ENCODE results near the gene PCNX2. TPM values are rescaled to one million over a fixed set of nuclear protein-coding genes. Genes with fewer than 3 reads are reported as not detected.

PCNX2 gene
- total RNA-seq, 2 donors from 2014 or later = 23.9 to 39.1 TPM

DNA sequence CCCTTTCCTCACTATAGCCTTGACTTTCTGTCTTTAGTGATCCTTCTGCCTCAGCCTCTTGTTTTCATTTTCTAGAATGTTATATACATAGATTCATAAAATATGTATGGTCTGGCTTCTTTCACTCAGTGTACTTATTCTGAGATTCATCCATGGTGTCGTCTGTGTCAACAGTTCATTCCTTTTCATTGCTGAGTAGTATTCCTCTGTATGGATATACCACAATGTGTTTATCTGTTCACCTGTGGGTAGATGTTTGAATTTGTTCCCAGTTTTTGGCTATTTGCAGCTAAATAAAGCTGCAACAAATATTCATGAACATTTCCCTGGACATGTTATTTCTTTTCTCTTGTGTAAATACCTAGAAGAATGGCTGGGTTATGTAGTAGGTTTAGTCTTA is 131.8 kb downstream of the PCNX2 start:
- peaks cover 21% of the 10 kb centered on the region for H3K9me3 ChIP-seq (ENCODE audit: control insufficient read depth, low read length)
- peaks cover 14% of the 10 kb centered on the region for H3K4me1 Mint-ChIP-seq

DNA sequence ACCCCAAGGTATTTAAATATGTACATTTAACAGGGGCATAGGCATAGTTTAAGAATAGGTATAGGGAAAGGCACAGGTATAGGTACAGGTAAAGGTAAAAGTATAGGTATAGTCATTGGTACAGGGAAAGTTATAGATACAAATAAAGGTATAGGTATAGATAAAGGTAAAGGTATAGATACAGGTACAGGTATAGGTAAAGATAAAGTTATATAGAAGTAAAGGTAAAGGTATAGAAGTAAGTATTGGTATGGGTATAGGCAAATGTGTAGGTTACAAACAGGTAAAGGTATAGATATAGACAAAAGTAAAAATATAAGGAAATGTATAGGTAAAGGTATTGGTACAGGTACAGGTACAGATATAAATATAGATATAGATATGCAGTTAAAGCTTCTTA is 137.2 kb downstream of the PCNX2 start:
- TF ChIP-seq, protein P1, sequence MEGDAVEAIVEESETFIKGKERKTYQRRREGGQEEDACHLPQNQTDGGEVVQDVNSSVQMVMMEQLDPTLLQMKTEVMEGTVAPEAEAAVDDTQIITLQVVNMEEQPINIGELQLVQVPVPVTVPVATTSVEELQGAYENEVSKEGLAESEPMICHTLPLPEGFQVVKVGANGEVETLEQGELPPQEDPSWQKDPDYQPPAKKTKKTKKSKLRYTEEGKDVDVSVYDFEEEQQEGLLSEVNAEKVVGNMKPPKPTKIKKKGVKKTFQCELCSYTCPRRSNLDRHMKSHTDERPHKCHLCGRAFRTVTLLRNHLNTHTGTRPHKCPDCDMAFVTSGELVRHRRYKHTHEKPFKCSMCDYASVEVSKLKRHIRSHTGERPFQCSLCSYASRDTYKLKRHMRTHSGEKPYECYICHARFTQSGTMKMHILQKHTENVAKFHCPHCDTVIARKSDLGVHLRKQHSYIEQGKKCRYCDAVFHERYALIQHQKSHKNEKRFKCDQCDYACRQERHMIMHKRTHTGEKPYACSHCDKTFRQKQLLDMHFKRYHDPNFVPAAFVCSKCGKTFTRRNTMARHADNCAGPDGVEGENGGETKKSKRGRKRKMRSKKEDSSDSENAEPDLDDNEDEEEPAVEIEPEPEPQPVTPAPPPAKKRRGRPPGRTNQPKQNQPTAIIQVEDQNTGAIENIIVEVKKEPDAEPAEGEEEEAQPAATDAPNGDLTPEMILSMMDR (conservative IDR thresholded peaks at IDR 0.05) = no peak
- H3K36me3 ChIP-seq (ENCODE audit: control insufficient read depth, insufficient read depth, low read length) = peaks cover 5% of the 10 kb centered on the region
- H3K4me1 Mint-ChIP-seq = peaks cover 14% of the 10 kb centered on the region
- no peak overlapping the region for H3K4me3 ChIP-seq (ENCODE audit: low read length)
- H3K27ac ChIP-seq (ENCODE audit: low read depth, low read length) = no peak overlapping the region
- H3K9me3 Mint-ChIP-seq = no peaks in the 10 kb centered on the region
- H3K9me3 ChIP-seq (ENCODE audit: control insufficient read depth, low read length) = no peaks in the 10 kb centered on the region
- DNase-seq = no peak
- H3K9ac ChIP-seq (ENCODE audit: extremely low read depth, low read length, poor library complexity, severe bottlenecking) = no peak overlapping the region
- H3K27me3 Mint-ChIP-seq (ENCODE audit: insufficient read depth) = no peaks in the 10 kb centered on the region
- H3K27ac Mint-ChIP-seq = no peak overlapping the region
- H3K4me3 Mint-ChIP-seq = no peak overlapping the region
- no peaks in the 10 kb centered on the region for H3K27me3 ChIP-seq (ENCODE audit: control insufficient read depth, insufficient read depth, low read length, poor library complexity, severe bottlenecking)
- H3K36me3 Mint-ChIP-seq (ENCODE audit: low read depth) = peaks cover 46% of the 10 kb centered on the region
- H3K4me1 ChIP-seq (ENCODE audit: control insufficient read depth, insufficient read depth, low read length) = peaks cover 3% of the 10 kb centered on the region

More for the DNA sequence above, 131.8 kb downstream of the PCNX2 start:
- Histone ChIP-seq H3K9ac (ENCODE audit: extremely low read depth, low read length, poor library complexity, severe bottlenecking) (no peak overlapping the region), H3K27me3 (ENCODE audit: control insufficient read depth, insufficient read depth, low read length, poor library complexity, severe bottlenecking) (no peaks in the 10 kb centered on the region), H3K4me1 (ENCODE audit: control insufficient read depth, insufficient read depth, low read length) (peaks cover 3% of the 10 kb centered on the region), H3K36me3 (ENCODE audit: control insufficient read depth, insufficient read depth, low read length) (peaks cover 12% of the 10 kb centered on the region), H3K4me3 (ENCODE audit: low read length) (peak overlapping the region; percentile 69), H3K27ac (ENCODE audit: low read depth, low read length) (no peak overlapping the region)
- 92 to 100% methylated on average over 1 of the region's 1 CpG for whole genome bisulfite sequencing, 2 experiments (ENCODE audit: insufficient coverage in 1 of 2, insufficient read length in 1 of 2)
- TF ChIP-seq, protein P1 (conservative IDR thresholded peaks at IDR 0.05) = no peak
- H3K4me3 Mint-ChIP-seq = no peak overlapping the region
- no peaks in the 10 kb centered on the region for H3K27me3 Mint-ChIP-seq (ENCODE audit: insufficient read depth)
- no peak overlapping the region for H3K27ac Mint-ChIP-seq
- peaks cover 17% of the 10 kb centered on the region for H3K9me3 Mint-ChIP-seq
- DNase-seq = no peak
- H3K36me3 Mint-ChIP-seq (ENCODE audit: low read depth) = peaks cover 47% of the 10 kb centered on the region

DNA sequence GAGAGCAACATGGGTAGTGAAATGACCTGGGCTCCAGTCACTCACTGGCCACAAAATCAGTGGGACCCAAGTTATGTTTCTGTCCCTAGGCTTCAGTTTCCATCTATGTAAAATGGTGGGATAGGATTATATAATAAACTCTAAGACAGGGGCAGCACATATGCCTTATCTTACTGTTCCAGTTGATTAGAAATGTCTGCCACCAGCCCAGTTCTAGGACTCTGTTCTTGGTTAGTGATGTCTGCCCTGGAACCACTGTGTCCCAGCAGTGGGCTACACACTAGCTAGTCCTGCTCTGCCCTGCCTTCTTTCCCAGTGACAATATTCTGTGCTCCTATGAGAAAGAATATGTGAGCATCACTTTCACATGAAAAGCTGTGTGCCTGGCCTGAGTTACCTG is 138.3 kb downstream of the PCNX2 start:
- H3K27me3 ChIP-seq (ENCODE audit: control insufficient read depth, insufficient read depth, low read length, poor library complexity, severe bottlenecking) = no peaks in the 10 kb centered on the region
- Mint-ChIP-seq H3K4me1 (peaks cover 13% of the 10 kb centered on the region), H3K9me3 (no peaks in the 10 kb centered on the region), H3K27me3 (ENCODE audit: insufficient read depth) (no peaks in the 10 kb centered on the region), H3K36me3 (ENCODE audit: low read depth) (peaks cover 48% of the 10 kb centered on the region), H3K27ac (no peak overlapping the region), H3K4me3 (no peak overlapping the region)
- no peak overlapping the region for H3K9ac ChIP-seq (ENCODE audit: extremely low read depth, low read length, poor library complexity, severe bottlenecking)
- H3K27ac ChIP-seq (ENCODE audit: low read depth, low read length) = no peak overlapping the region
- peaks cover 5% of the 10 kb centered on the region for H3K36me3 ChIP-seq (ENCODE audit: control insufficient read depth, insufficient read depth, low read length)
- H3K4me3 ChIP-seq (ENCODE audit: low read length) = no peak overlapping the region
- no peak for DNase-seq
- H3K4me1 ChIP-seq (ENCODE audit: control insufficient read depth, insufficient read depth, low read length) = peaks cover 3% of the 10 kb centered on the region
- peaks cover 8% of the 10 kb centered on the region for H3K9me3 ChIP-seq (ENCODE audit: control insufficient read depth, low read length)
- TF ChIP-seq, protein P1 (conservative IDR thresholded peaks at IDR 0.05) = no peak

Data from endodermal cell (in vitro differentiated cells).